Measurements from ENCODE around the gene KCNK3.

The KCNK3 gene

GRCh38 chr2:26666671-26667070 is 25.9 kb upstream of the KCNK3 start:
- DNase-seq = no peak

- DNase-seq = no peak
These were observed 24.5 kb upstream of the KCNK3 start for GRCh38 chr2:26668041-26668440.

- DNase-seq = peak; percentile 61
These were observed 23.4 kb upstream of the KCNK3 start for GRCh38 chr2:26668856-26669750.

- DNase-seq = no peak
These were observed 22.4 kb upstream of the KCNK3 start for GRCh38 chr2:26670171-26670570.

GRCh38 chr2:26670931-26671460 is 21.5 kb upstream of the KCNK3 start:
- no peak for DNase-seq

- DNase-seq = no peak
These were observed 20.8 kb upstream of the KCNK3 start for GRCh38 chr2:26671691-26672090.

GRCh38 chr2:26672112-26672817 is 20.3 kb upstream of the KCNK3 start:
- no peak for DNase-seq

- DNase-seq = no peak
These were observed 19.6 kb upstream of the KCNK3 start for GRCh38 chr2:26672818-26673393.

GRCh38 chr2:26674002-26674751 is 18.3 kb upstream of the KCNK3 start:
- DNase-seq = no peak

GRCh38 chr2:26674771-26675170 is 17.8 kb upstream of the KCNK3 start:
- DNase-seq = no peak

GRCh38 chr2:26675651-26676255 is 16.8 kb upstream of the KCNK3 start:
- DNase-seq = no peak

- DNase-seq = no peak
These were observed 14.5 kb upstream of the KCNK3 start for GRCh38 chr2:26678035-26678434.

GRCh38 chr2:26679867-26680266 is 12.7 kb upstream of the KCNK3 start:
- no peak for DNase-seq

- DNase-seq = no peak
These were observed 10.9 kb upstream of the KCNK3 start for GRCh38 chr2:26681656-26682055.

GRCh38 chr2:26682155-26682554 is 10.4 kb upstream of the KCNK3 start:
- DNase-seq = no peak

GRCh38 chr2:26683583-26683982 is 8.9 kb upstream of the KCNK3 start:
- DNase-seq = no peak

GRCh38 chr2:26685341-26685740 is 7.2 kb upstream of the KCNK3 start:
- DNase-seq = no peak

- peak; percentile 60 for DNase-seq
These were observed 6.3 kb upstream of the KCNK3 start for GRCh38 chr2:26685989-26686839.

- peak; percentile 65 for DNase-seq
These were observed 5.2 kb upstream of the KCNK3 start for GRCh38 chr2:26687328-26687727.

- no peak for DNase-seq
These were observed 4.7 kb upstream of the KCNK3 start for GRCh38 chr2:26687801-26688200.

GRCh38 chr2:26691161-26691560 is 1.4 kb upstream of the KCNK3 start:
- DNase-seq = no peak

Measured in NCI-H2171 treated with DMSO at 0.1 percent for 48 hours (cell line).